SK-N-SH treated with all-trans-retinoic acid at 6 μM for 48 hours (cell line): ENCODE results near the gene NR2E1.

ENCODE experiments used
- ATAC-seq: fragments of 200-7000 bp; cut with Tn5 transposase; 3 replicates; pipeline ENCODE4 v1.9.1; 2020; ENCODE audit warnings: mild to moderate bottlenecking, moderate library complexity
- ARNTL ChIP-seq: fragments of 450-650 bp; formaldehyde crosslinking; IDR thresholded peaks from 2 replicates; pipeline ENCODE4 v1.5.0; 2020; ENCODE audit warnings: low read depth, mild to moderate bottlenecking, moderate library complexity, borderline replicate concordance
- CSDC2 ChIP-seq: fragments of 250-450 bp; sonication (Bioruptor Pico); IDR thresholded peaks from 2 replicates; pipeline ENCODE4 v1.5.0; 2020; ENCODE audit warnings: mild to moderate bottlenecking, moderate library complexity
- GLIS3 ChIP-seq: fragments of 250-450 bp; sonication (Bioruptor Pico); IDR thresholded peaks from 2 replicates; pipeline ENCODE4 v1.5.0; 2020; ENCODE audit warnings: mild to moderate bottlenecking, moderate library complexity
- OSR1 ChIP-seq: fragments of 250-450 bp; sonication (Bioruptor Pico); IDR thresholded peaks from 2 replicates; pipeline ENCODE4 v1.8.0; 2022; ENCODE audit warnings: moderate library complexity, mild to moderate bottlenecking, inconsistent platforms
- POU6F1 ChIP-seq: fragments of 250-450 bp; sonication (Bioruptor Pico); IDR thresholded peaks from 2 replicates; pipeline ENCODE4 v1.8.0; 2021; ENCODE audit warnings: low read depth, mild to moderate bottlenecking, moderate library complexity, borderline replicate concordance
- PPARA ChIP-seq: fragments of 250-450 bp; sonication (Bioruptor Pico); IDR thresholded peaks from 2 replicates; pipeline ENCODE4 v1.5.0; 2020; ENCODE audit warnings: mild to moderate bottlenecking, borderline replicate concordance
- SNAI2 ChIP-seq: fragments of 250-450 bp; sonication (Bioruptor Pico); IDR thresholded peaks from 2 replicates; pipeline ENCODE4 v1.5.0; 2020; ENCODE audit warnings: mild to moderate bottlenecking, moderate library complexity
- TCF4 ChIP-seq: fragments of 250-450 bp; sonication (Bioruptor Pico); IDR thresholded peaks from 2 replicates; pipeline ENCODE4 v1.8.0; 2021; ENCODE audit warnings: mild to moderate bottlenecking, moderate library complexity, borderline replicate concordance
- TOX ChIP-seq: fragments of 250-450 bp; sonication (Bioruptor Pico); IDR thresholded peaks from 2 replicates; pipeline ENCODE4 v1.8.0; 2021; ENCODE audit warnings: mild to moderate bottlenecking, moderate library complexity, borderline replicate concordance
- ZC3H10 ChIP-seq: fragments of 250-450 bp; sonication (Bioruptor Pico); IDR thresholded peaks from 2 replicates; pipeline ENCODE4 v1.5.1; 2021; ENCODE audit warnings: mild to moderate bottlenecking, moderate library complexity
- ZFP3 ChIP-seq: fragments of 250-450 bp; sonication (Bioruptor Pico); IDR thresholded peaks from 2 replicates; pipeline ENCODE4 v1.5.0; 2020; ENCODE audit warnings: mild to moderate bottlenecking, moderate library complexity
- ZNF70 ChIP-seq: fragments of 450-650 bp; formaldehyde crosslinking; IDR thresholded peaks from 2 replicates; pipeline ENCODE4 v1.5.0; 2020; ENCODE audit warnings: mild to moderate bottlenecking, moderate library complexity
- ZNF8 ChIP-seq: fragments of 450-650 bp; formaldehyde crosslinking; IDR thresholded peaks from 2 replicates; pipeline ENCODE4 v1.5.0; 2020; ENCODE audit warnings: mild to moderate bottlenecking, moderate library complexity
- TF ChIP-seq, protein P1 (sequence below): fragments of 250-450 bp; sonication (Bioruptor Pico); IDR thresholded peaks from 2 replicates; pipeline ENCODE4 v1.5.1; 2020; ENCODE audit warnings: low read depth, mild to moderate bottlenecking, moderate library complexity
- TF ChIP-seq, protein P2 (sequence below): fragments of 250-450 bp; sonication (Bioruptor Pico); IDR thresholded peaks from 2 replicates; pipeline ENCODE4 v1.8.0; 2020; ENCODE audit warnings: mild to moderate bottlenecking, moderate library complexity, borderline replicate concordance

The NR2E1 gene

DNA sequence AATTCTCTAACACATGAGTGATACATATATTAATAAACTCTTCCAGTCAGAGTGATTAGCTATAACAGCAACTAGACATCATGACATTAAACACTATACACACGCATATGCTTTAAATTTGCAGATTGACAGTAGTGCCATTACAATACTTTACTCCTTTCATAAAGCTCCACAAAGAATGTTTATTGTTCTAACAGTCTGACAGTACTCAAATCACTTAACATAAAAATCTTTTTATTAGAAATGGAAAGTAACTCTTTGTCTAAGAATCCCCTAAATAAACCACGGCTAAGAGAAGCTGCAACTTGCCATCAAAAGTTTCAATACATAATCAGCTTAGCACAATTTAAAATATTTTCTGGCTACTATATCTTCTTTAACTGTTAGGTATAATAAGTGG lies 71.0 kb downstream of the NR2E1 start:
- TF ChIP-seq, protein P1, sequence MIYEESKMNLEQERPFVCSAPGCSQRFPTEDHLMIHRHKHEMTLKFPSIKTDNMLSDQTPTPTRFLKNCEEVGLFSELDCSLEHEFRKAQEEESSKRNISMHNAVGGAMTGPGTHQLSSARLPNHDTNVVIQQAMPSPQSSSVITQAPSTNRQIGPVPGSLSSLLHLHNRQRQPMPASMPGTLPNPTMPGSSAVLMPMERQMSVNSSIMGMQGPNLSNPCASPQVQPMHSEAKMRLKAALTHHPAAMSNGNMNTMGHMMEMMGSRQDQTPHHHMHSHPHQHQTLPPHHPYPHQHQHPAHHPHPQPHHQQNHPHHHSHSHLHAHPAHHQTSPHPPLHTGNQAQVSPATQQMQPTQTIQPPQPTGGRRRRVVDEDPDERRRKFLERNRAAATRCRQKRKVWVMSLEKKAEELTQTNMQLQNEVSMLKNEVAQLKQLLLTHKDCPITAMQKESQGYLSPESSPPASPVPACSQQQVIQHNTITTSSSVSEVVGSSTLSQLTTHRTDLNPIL (CRISPR knock-in tag): no peak
- TF ChIP-seq TCF4 (CRISPR knock-in tag) (no peak), PPARA (CRISPR knock-in tag) (no peak), ZC3H10 (CRISPR knock-in tag) (no peak), OSR1 (CRISPR knock-in tag) (no peak), ZNF8 (CRISPR knock-in tag) (no peak), CSDC2 (CRISPR knock-in tag) (no peak), SNAI2 (CRISPR knock-in tag) (no peak), ARNTL (no peak), ZNF70 (CRISPR knock-in tag) (no peak), GLIS3 (CRISPR knock-in tag) (no peak)
- TF ChIP-seq, protein P2, sequence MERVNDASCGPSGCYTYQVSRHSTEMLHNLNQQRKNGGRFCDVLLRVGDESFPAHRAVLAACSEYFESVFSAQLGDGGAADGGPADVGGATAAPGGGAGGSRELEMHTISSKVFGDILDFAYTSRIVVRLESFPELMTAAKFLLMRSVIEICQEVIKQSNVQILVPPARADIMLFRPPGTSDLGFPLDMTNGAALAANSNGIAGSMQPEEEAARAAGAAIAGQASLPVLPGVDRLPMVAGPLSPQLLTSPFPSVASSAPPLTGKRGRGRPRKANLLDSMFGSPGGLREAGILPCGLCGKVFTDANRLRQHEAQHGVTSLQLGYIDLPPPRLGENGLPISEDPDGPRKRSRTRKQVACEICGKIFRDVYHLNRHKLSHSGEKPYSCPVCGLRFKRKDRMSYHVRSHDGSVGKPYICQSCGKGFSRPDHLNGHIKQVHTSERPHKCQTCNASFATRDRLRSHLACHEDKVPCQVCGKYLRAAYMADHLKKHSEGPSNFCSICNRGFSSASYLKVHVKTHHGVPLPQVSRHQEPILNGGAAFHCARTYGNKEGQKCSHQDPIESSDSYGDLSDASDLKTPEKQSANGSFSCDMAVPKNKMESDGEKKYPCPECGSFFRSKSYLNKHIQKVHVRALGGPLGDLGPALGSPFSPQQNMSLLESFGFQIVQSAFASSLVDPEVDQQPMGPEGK (CRISPR knock-in tag): no peak
- no peak for ATAC-seq

GRCh38 chr6:108238322-108238721 lies 72.5 kb downstream of the NR2E1 start:
- no peak for ATAC-seq
- TF ChIP-seq TOX (no peak), PPARA (CRISPR knock-in tag) (no peak), ZNF70 (CRISPR knock-in tag) (no peak), ZC3H10 (CRISPR knock-in tag) (no peak), POU6F1 (CRISPR knock-in tag) (no peak), SNAI2 (CRISPR knock-in tag) (no peak), ZFP3 (CRISPR knock-in tag) (no peak)
- TF ChIP-seq, protein P1 (CRISPR knock-in tag): no peak
